ENCODE results near the gene RTN3.

- no peak for TF ChIP-seq CTCF (IDR thresholded peaks at IDR 0.05)
- TF ChIP-seq EZH2 (IDR thresholded peaks at IDR 0.05) = no peak
Measured at GRCh38 chr11:63672936-63673539, 8.3 kb upstream of the RTN3 start.

All from neural progenitor cell (in vitro differentiated cells).